ENCODE measurements around the gene PTPRK.

The PTPRK gene

GRCh38 chr6:127941228-127941627 lies 579.2 kb downstream of the PTPRK start:
- H3K36me3 ChIP-seq: no peaks in the 10 kb centered on the region

GRCh38 chr6:127939442-127940066 lies 580.8 kb downstream of the PTPRK start:
- DNase-seq: no peak
- TF ChIP-seq CTCF (IDR thresholded peaks at IDR 0.05; ENCODE audit: low read depth, low read length): no peak
- Histone ChIP-seq H3K27ac (no peak overlapping the region), H3K4me3 (ENCODE audit: low read depth, low read length) (no peak overlapping the region), H3K36me3 (no peaks in the 10 kb centered on the region), H3K27me3 (ENCODE audit: insufficient read depth, low read depth, severe bottlenecking) (no peaks in the 10 kb centered on the region), H3K9me3 (ENCODE audit: severe bottlenecking) (no peaks in the 10 kb centered on the region)

More at GRCh38 chr6:127941228-127941627, 579.2 kb downstream of the PTPRK start:
- Histone ChIP-seq H3K27ac (no peak overlapping the region), H3K4me3 (ENCODE audit: low read depth, low read length) (no peak overlapping the region), H3K27me3 (ENCODE audit: insufficient read depth, low read depth, severe bottlenecking) (no peaks in the 10 kb centered on the region), H3K9me3 (ENCODE audit: severe bottlenecking) (no peaks in the 10 kb centered on the region)
- no peak for TF ChIP-seq CTCF (IDR thresholded peaks at IDR 0.05; ENCODE audit: low read depth, low read length)
- DNase-seq: no peak

DNA sequence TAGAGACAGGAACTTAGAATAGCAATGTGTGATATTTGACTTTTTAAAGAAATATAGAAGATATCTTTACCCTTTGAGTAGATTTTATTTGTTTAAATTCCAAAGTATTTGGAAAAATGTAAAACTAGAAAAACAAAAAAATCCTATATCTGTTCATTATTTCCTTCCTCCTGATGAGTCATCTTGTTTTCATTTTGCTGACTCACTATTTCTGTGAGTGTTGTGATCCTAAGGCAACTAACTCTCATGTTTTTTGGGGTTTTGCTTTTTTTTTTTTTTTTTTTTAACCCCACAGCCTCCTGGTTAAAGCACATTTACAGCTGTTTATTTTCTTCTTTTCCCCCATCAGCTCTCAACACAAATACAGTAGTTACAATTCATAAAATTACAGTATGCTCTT lies 581.7 kb downstream of the PTPRK start:
- H3K9me3 ChIP-seq (ENCODE audit: severe bottlenecking): no peaks in the 10 kb centered on the region
- no peak for TF ChIP-seq CTCF (IDR thresholded peaks at IDR 0.05; ENCODE audit: low read depth, low read length)
- no peaks in the 10 kb centered on the region for H3K27me3 ChIP-seq (ENCODE audit: insufficient read depth, low read depth, severe bottlenecking)
- H3K36me3 ChIP-seq: no peaks in the 10 kb centered on the region
- H3K27ac ChIP-seq: no peak overlapping the region
- H3K4me3 ChIP-seq (ENCODE audit: low read depth, low read length): no peak overlapping the region
- DNase-seq: no peak

DNA sequence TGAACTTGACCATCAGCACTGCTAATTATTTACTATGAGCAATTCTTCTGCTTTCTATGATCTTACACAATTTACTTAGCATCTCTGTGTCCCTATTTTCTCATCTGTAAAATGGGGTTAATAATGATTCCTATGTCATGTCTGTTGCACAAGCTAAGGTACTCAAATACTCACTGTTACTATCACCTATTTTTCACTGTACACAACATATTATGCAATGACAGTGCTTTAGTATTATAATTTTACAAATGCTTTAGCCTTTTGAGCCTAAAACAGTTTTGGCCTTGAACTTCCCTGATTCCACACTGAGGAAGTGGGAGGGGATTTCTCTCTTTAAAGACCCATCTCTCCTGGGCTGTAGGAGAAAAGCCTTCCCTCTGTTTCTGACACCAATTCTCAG lies 582.7 kb downstream of the PTPRK start:
- DNase-seq: no peak
- Histone ChIP-seq H3K36me3 (no peaks in the 10 kb centered on the region), H3K9me3 (ENCODE audit: severe bottlenecking) (no peaks in the 10 kb centered on the region), H3K4me3 (ENCODE audit: low read depth, low read length) (no peak overlapping the region), H3K27ac (no peak overlapping the region), H3K27me3 (ENCODE audit: insufficient read depth, low read depth, severe bottlenecking) (no peaks in the 10 kb centered on the region)
- TF ChIP-seq CTCF (IDR thresholded peaks at IDR 0.05; ENCODE audit: low read depth, low read length): no peak

- no peak for DNase-seq
- no peak for TF ChIP-seq CTCF (IDR thresholded peaks at IDR 0.05; ENCODE audit: low read depth, low read length)
- Histone ChIP-seq H3K4me3 (ENCODE audit: low read depth, low read length) (no peak overlapping the region), H3K27ac (no peak overlapping the region), H3K36me3 (no peaks in the 10 kb centered on the region), H3K9me3 (ENCODE audit: severe bottlenecking) (no peaks in the 10 kb centered on the region), H3K27me3 (ENCODE audit: insufficient read depth, low read depth, severe bottlenecking) (no peaks in the 10 kb centered on the region)
These were observed 583.3 kb downstream of the PTPRK start for GRCh38 chr6:127937102-127937501.

GRCh38 chr6:127934956-127935355 lies 585.4 kb downstream of the PTPRK start:
- Histone ChIP-seq H3K27me3 (ENCODE audit: insufficient read depth, low read depth, severe bottlenecking) (no peaks in the 10 kb centered on the region), H3K9me3 (ENCODE audit: severe bottlenecking) (peaks cover 2% of the 10 kb centered on the region), H3K36me3 (no peaks in the 10 kb centered on the region), H3K27ac (no peak overlapping the region), H3K4me3 (ENCODE audit: low read depth, low read length) (no peak overlapping the region)
- TF ChIP-seq CTCF (IDR thresholded peaks at IDR 0.05; ENCODE audit: low read depth, low read length): no peak
- DNase-seq: no peak
